HepG2 (cell line): ENCODE measurements around the gene NECAB2. TPM values are rescaled to one million over a fixed set of nuclear protein-coding genes. Genes with fewer than 3 reads are reported as not detected.

Experiments used
- AGO1 ChIP-seq: fragments of 200-400 bp; formaldehyde crosslinking; IDR thresholded peaks from 2 replicates; pipeline ENCODE4 v1.6.1; 2017; ENCODE audit warnings: mild to moderate bottlenecking, low read depth, low read length, moderate library complexity; ENCODE audit not compliant: poor library complexity, severe bottlenecking
- HBP1 ChIP-seq: IDR thresholded peaks from 2 replicates; pipeline ENCODE4 v1.6.1; 2016; ENCODE audit warnings: low read depth, control low read depth
- HNRNPK ChIP-seq: fragments of 200-400 bp; formaldehyde crosslinking; IDR thresholded peaks from 2 replicates; pipeline ENCODE4 v1.6.1; 2018; ENCODE audit warnings: low read length, low read depth, moderate library complexity, mild to moderate bottlenecking; ENCODE audit not compliant: poor library complexity, severe bottlenecking
- KDM2A ChIP-seq: sonication (generic); formaldehyde crosslinking; IDR thresholded peaks from 2 replicates; pipeline ENCODE4 v1.4.0; 2020; ENCODE audit warnings: low read depth, missing genetic modification reagents, borderline replicate concordance
- KMT2A ChIP-seq: sonication (generic); formaldehyde crosslinking; IDR thresholded peaks from 2 replicates; pipeline ENCODE4 v1.4.0; 2020; ENCODE audit warnings: missing genetic modification reagents
- MIER2 ChIP-seq: IDR thresholded peaks from 2 replicates; pipeline ENCODE4 v1.6.1; 2016; ENCODE audit warnings: missing biosample characterization, missing genetic modification reagents
- MLLT10 ChIP-seq: sonication (generic); formaldehyde crosslinking; IDR thresholded peaks from 2 replicates; pipeline ENCODE4 v1.4.0; 2020; ENCODE audit warnings: missing genetic modification reagents
- NPAS2 ChIP-seq: sonication (generic); formaldehyde crosslinking; IDR thresholded peaks from 2 replicates; pipeline ENCODE4 v1.8.0; 2022; ENCODE audit warnings: mild to moderate bottlenecking, missing genetic modification reagents, borderline replicate concordance
- SSRP1 ChIP-seq: IDR thresholded peaks from 2 replicates; pipeline ENCODE4 v1.6.1; 2016; ENCODE audit warnings: control low read depth
- TOE1 ChIP-seq: sonication (generic); formaldehyde crosslinking; IDR thresholded peaks from 2 replicates; pipeline ENCODE4 v1.4.0; 2020; ENCODE audit warnings: mild to moderate bottlenecking, missing genetic modification reagents
- ZC3H13 ChIP-seq: sonication (generic); formaldehyde crosslinking; IDR thresholded peaks from 2 replicates; pipeline ENCODE4 v1.8.1; 2023; ENCODE audit warnings: mild to moderate bottlenecking, missing genetic modification reagents, moderate library complexity
- ZNF274 ChIP-seq: sonication (generic); formaldehyde crosslinking; IDR thresholded peaks from 2 replicates; pipeline ENCODE4 v1.5.1; 2020; ENCODE audit warnings: mild to moderate bottlenecking, missing genetic modification reagents
- ZNF33B ChIP-seq: sonication (generic); formaldehyde crosslinking; IDR thresholded peaks from 2 replicates; pipeline ENCODE4 v1.5.1; 2020; ENCODE audit warnings: mild to moderate bottlenecking, missing genetic modification reagents
- ZNF577 ChIP-seq: sonication (generic); formaldehyde crosslinking; IDR thresholded peaks from 2 replicates; pipeline ENCODE4 v1.4.0; 2020; ENCODE audit warnings: mild to moderate bottlenecking, low read depth, missing genetic modification reagents, borderline replicate concordance
- ZNF768 ChIP-seq: sonication (generic); formaldehyde crosslinking; IDR thresholded peaks from 2 replicates; pipeline ENCODE4 v1.4.0; 2020; ENCODE audit warnings: missing genetic modification reagents
- ZNF784 ChIP-seq: sonication (generic); formaldehyde crosslinking; IDR thresholded peaks from 2 replicates; pipeline ENCODE4 v1.5.1; 2020; ENCODE audit warnings: missing genetic modification reagents, mild to moderate bottlenecking, borderline replicate concordance
- polyA plus RNA-seq, 8 experiments: library from polyadenylated mRNA; depleted of rRNA in 3 of 8; stranded (reverse) in 7 of 8; unstranded in 1 of 8; fragments of >200 nt; fragmentation: Illumina TruSeq in 4 of 8; extraction: Trizol in 4 of 8; gene quantifications; 2 replicates each; pipeline versions ENCODE4 v1.2.1 to v1.2.3, GENCODE V29; 2011 to 2016; ENCODE audit warnings: low read depth in 4 of 8, missing spikeins in 1 of 8, mixed read lengths in 1 of 8; ENCODE audit not compliant: insufficient read depth in 1 of 8
- total RNA-seq, 5 experiments: library from RNA; depleted of rRNA; stranded (reverse); fragments of >200 nt; fragmentation: Illumina TruSeq; extraction: Trizol; gene quantifications; 2 replicates each; pipeline ENCODE4 v1.2.3, GENCODE V29; 2016; ENCODE audit warnings: low read depth in 1 of 5
- TF ChIP-seq, protein P1 (sequence below): sonication (generic); formaldehyde crosslinking; IDR thresholded peaks from 2 replicates; pipeline ENCODE4 v1.5.1; 2020; ENCODE audit warnings: missing genetic modification reagents, mild to moderate bottlenecking, borderline replicate concordance
- TF ChIP-seq, protein P2 (sequence below): IDR thresholded peaks from 2 replicates; pipeline ENCODE4 v1.6.1; 2016; ENCODE audit warnings: missing compliant biosample characterization, missing genetic modification reagents, borderline replicate concordance
- TF ChIP-seq, protein P3 (sequence below): sonication (generic); formaldehyde crosslinking; IDR thresholded peaks from 2 replicates; pipeline ENCODE4 v1.4.0; 2020; ENCODE audit warnings: low read depth, missing genetic modification reagents

NECAB2 gene
- total and polyA plus RNA-seq, 2 of the 13 experiments (the other 11 are each of a cell fraction or from before 2014, with no cell fraction given) = 0.21 to 0.49 TPM

DNA sequence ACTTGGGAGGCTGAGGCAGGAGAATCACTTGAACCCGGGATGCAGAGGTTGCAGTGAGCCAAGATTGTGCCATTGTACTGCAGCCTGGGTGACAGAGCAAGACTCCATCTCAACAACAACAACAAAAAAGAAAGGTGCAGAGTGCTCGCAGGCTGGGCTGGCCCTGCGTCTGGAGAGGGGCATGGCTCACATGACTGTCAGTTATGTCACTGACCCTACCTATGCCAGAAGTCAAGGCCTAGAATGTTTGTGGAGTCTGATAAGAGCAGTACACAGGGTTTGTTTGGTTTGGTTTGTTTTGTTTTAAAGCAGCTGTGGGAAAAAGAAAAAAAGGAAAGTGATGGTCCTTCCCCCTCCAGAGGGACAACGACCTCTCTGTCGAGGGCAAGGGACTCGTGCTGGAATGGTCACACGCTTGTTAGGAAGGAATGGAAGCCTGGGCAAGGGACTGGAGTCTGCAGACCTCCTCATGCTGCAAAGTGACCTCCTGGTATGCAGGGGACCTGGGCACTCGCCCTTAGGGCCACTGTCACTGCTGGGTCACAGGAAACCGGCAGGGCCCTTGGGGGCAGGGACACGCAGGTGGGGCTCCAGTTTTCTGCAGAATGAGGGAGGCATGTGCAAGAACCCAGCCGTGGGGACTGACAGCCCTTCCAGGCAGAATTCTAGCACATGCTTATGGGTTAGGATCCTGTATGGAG is 25.1 kb upstream of the NECAB2 start (continued):
- peak; percentile 98 for TF ChIP-seq SSRP1 (CRISPR knock-in tag)
- TF ChIP-seq ZNF784 = no peak
- TF ChIP-seq ZNF33B (CRISPR knock-in tag) = no peak
- TF ChIP-seq, protein P1, sequence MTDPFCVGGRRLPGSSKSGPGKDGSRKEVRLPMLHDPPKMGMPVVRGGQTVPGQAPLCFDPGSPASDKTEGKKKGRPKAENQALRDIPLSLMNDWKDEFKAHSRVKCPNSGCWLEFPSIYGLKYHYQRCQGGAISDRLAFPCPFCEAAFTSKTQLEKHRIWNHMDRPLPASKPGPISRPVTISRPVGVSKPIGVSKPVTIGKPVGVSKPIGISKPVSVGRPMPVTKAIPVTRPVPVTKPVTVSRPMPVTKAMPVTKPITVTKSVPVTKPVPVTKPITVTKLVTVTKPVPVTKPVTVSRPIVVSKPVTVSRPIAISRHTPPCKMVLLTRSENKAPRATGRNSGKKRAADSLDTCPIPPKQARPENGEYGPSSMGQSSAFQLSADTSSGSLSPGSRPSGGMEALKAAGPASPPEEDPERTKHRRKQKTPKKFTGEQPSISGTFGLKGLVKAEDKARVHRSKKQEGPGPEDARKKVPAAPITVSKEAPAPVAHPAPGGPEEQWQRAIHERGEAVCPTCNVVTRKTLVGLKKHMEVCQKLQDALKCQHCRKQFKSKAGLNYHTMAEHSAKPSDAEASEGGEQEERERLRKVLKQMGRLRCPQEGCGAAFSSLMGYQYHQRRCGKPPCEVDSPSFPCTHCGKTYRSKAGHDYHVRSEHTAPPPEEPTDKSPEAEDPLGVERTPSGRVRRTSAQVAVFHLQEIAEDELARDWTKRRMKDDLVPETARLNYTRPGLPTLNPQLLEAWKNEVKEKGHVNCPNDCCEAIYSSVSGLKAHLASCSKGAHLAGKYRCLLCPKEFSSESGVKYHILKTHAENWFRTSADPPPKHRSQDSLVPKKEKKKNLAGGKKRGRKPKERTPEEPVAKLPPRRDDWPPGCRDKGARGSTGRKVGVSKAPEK (CRISPR knock-in tag) = peak; percentile 22; the same call in 1 of the 2 replicates
- no peak for TF ChIP-seq ZNF577 (CRISPR knock-in tag)
- peak; percentile 65; the same call in 1 of the 2 replicates for TF ChIP-seq KMT2A (CRISPR knock-in tag)
- peak; percentile 91 for TF ChIP-seq MIER2 (CRISPR knock-in tag)
- TF ChIP-seq, protein P2, sequence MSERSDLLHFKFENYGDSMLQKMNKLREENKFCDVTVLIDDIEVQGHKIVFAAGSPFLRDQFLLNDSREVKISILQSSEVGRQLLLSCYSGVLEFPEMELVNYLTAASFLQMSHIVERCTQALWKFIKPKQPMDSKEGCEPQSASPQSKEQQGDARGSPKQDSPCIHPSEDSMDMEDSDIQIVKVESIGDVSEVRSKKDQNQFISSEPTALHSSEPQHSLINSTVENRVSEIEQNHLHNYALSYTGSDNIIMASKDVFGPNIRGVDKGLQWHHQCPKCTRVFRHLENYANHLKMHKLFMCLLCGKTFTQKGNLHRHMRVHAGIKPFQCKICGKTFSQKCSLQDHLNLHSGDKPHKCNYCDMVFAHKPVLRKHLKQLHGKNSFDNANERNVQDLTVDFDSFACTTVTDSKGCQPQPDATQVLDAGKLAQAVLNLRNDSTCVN = peak; percentile 96
- TF ChIP-seq NPAS2 (CRISPR knock-in tag) = no peak
- no peak for TF ChIP-seq MLLT10
- TF ChIP-seq ZNF768 (CRISPR knock-in tag) = no peak
- peak; percentile 96 for TF ChIP-seq ZC3H13
- no peak for TF ChIP-seq AGO1
- peak; percentile 78; the same call in 1 of the 2 replicates for TF ChIP-seq KDM2A (CRISPR knock-in tag)
- TF ChIP-seq HNRNPK = no peak
- TF ChIP-seq ZNF274 (CRISPR knock-in tag) = no peak
- 0 out of 2 replicates have a peak, but pooled peaks have one; percentile 56 for TF ChIP-seq HBP1 (CRISPR knock-in tag)
- peak; percentile 94 for TF ChIP-seq TOE1 (CRISPR knock-in tag)
- TF ChIP-seq, protein P3, sequence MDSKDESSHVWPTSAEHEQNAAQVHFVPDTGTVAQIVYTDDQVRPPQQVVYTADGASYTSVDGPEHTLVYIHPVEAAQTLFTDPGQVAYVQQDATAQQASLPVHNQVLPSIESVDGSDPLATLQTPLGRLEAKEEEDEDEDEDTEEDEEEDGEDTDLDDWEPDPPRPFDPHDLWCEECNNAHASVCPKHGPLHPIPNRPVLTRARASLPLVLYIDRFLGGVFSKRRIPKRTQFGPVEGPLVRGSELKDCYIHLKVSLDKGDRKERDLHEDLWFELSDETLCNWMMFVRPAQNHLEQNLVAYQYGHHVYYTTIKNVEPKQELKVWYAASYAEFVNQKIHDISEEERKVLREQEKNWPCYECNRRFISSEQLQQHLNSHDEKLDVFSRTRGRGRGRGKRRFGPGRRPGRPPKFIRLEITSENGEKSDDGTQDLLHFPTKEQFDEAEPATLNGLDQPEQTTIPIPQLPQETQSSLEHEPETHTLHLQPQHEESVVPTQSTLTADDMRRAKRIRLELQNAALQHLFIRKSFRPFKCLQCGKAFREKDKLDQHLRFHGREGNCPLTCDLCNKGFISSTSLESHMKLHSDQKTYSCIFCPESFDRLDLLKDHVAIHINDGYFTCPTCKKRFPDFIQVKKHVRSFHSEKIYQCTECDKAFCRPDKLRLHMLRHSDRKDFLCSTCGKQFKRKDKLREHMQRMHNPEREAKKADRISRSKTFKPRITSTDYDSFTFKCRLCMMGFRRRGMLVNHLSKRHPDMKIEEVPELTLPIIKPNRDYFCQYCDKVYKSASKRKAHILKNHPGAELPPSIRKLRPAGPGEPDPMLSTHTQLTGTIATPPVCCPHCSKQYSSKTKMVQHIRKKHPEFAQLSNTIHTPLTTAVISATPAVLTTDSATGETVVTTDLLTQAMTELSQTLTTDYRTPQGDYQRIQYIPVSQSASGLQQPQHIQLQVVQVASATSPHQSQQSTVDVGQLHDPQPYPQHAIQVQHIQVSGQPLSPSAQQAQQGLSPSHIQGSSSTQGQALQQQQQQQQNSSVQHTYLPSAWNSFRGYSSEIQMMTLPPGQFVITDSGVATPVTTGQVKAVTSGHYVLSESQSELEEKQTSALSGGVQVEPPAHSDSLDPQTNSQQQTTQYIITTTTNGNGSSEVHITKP (CRISPR knock-in tag) = peak; percentile 88; the same call in 1 of the 2 replicates
